Measurements from ENCODE around the gene DAGLA. TPM values are rescaled to one million over a fixed set of nuclear protein-coding genes. Genes with fewer than 3 reads are reported as not detected.

The DAGLA gene
- total and polyA plus RNA-seq, 2 experiments from 2014 or later: 7.4 to 8.9 TPM

DNA sequence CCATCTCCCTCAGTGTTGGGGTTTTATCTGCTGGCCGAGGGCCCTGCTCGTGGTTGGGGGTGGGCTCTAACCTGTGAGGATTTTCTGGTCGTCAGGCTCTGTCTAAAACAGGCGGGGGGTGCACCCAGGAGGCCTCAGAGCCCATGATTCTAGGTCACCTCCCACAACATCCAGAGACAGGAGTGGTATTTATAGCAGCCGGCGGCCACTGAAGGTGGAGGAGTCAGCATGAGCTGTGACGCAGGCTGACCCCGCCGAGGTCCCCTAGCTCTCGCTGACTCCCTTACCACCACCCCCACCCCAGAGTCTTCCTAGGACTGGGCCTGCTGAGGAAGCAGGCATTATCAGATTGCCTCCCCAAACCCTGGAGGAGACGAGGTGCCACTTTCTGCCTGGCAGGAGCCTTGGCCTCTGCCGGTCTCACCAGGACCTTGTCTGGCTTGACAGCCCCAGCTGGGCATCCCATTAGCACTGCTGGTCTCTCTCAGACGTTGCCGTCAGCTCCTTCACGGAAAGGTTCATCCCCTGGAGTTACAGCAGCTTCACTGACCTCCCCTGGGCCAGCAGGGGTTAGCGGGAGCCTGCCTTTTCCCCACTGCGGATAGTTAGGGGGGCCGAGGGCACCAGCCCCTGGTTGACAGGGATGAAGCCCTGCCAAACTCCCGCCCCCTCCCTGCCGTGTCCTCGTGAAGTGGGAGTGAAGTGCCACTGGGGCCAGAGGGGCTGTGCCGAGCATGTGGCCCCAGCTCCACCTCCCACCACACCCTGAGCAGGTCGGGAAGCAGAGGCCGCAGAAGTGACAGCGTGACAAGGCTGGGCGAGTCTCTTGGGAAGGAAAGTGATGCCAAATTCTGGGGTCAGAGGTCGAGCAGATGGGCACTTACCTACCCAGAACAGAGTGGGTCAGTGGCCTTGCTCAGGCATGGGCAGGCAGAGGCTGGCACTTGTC lies 26.5 kb downstream of the DAGLA start:
- Histone ChIP-seq H3K36me3 (replicated peaks; ENCODE audit: insufficient read depth, low read depth) (no peaks in the 10 kb centered on the region), H3K27me3 (no peaks in the 10 kb centered on the region), H4K20me1 (ENCODE audit: insufficient read depth, poor library complexity, severe bottlenecking) (peaks cover 4% of the 10 kb centered on the region), H3K27ac (no peak overlapping the region), H3K9me2 (replicated peaks; ENCODE audit: insufficient read depth) (no peaks in the 10 kb centered on the region), H3K4me2 (no peak overlapping the region), H3K4me1 (ENCODE audit: insufficient read depth) (no peaks in the 10 kb centered on the region), H3K9me3 (ENCODE audit: low read depth) (no peaks in the 10 kb centered on the region), H2AFZ (no peak overlapping the region), H3K4me3 (no peak overlapping the region), H3K79me2 (peaks cover 24% of the 10 kb centered on the region)
- DNase-seq (ENCODE audit: low spot score): no peak
- TF ChIP-seq EZH2phosphoT487 (IDR thresholded peaks at IDR 0.05; ENCODE audit: low read depth, severe bottlenecking, unreplicated experiment) (no peak), EZH2 (IDR thresholded peaks at IDR 0.05; ENCODE audit: borderline replicate concordance) (no peak)
- 90% methylated on average over 27 of the region's 27 CpGs for WGBS (ENCODE audit: low lambda C conversion rate, missing lambda C conversion rate)

DNA sequence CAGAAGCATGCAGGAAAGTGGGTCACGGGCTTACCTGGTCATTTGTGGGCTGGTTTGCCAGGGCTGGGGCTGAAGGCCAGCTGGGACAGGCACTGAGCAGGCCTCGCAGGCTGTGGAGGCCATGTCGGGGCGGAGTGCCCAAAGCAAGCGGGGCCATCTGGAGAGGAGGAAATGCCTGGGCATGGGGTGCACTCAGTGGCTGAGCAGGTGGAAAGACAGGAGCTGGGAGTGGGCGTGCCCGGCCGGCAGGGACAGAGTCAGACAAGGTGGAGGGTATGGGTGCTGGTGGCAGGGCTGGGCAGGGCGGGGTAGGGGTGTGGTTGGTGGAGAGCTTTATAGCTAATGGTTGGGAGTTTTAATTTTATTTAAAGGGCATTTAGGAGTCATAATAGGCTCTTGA lies 27.4 kb downstream of the DAGLA start:
- no peak overlapping the region for H2AFZ ChIP-seq
- no peak overlapping the region for H3K27ac ChIP-seq
- TF ChIP-seq, protein P1, sequence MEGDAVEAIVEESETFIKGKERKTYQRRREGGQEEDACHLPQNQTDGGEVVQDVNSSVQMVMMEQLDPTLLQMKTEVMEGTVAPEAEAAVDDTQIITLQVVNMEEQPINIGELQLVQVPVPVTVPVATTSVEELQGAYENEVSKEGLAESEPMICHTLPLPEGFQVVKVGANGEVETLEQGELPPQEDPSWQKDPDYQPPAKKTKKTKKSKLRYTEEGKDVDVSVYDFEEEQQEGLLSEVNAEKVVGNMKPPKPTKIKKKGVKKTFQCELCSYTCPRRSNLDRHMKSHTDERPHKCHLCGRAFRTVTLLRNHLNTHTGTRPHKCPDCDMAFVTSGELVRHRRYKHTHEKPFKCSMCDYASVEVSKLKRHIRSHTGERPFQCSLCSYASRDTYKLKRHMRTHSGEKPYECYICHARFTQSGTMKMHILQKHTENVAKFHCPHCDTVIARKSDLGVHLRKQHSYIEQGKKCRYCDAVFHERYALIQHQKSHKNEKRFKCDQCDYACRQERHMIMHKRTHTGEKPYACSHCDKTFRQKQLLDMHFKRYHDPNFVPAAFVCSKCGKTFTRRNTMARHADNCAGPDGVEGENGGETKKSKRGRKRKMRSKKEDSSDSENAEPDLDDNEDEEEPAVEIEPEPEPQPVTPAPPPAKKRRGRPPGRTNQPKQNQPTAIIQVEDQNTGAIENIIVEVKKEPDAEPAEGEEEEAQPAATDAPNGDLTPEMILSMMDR (IDR thresholded peaks at IDR 0.05; ENCODE audit: poor library complexity): no peak
- TF ChIP-seq EZH2 (IDR thresholded peaks at IDR 0.05; ENCODE audit: borderline replicate concordance): no peak
- no peak for TF ChIP-seq EZH2phosphoT487 (IDR thresholded peaks at IDR 0.05; ENCODE audit: low read depth, severe bottlenecking, unreplicated experiment)
- no peaks in the 10 kb centered on the region for H3K27me3 ChIP-seq
- no peak overlapping the region for H3K4me3 ChIP-seq
- H3K9me3 ChIP-seq (ENCODE audit: low read depth): no peaks in the 10 kb centered on the region
- no peaks in the 10 kb centered on the region for H3K4me1 ChIP-seq (ENCODE audit: insufficient read depth)
- no peaks in the 10 kb centered on the region for H3K36me3 ChIP-seq (replicated peaks; ENCODE audit: insufficient read depth, low read depth)
- peaks cover 4% of the 10 kb centered on the region for H4K20me1 ChIP-seq (ENCODE audit: insufficient read depth, poor library complexity, severe bottlenecking)
- H3K79me2 ChIP-seq: peaks cover 17% of the 10 kb centered on the region
- no peak overlapping the region for H3K4me2 ChIP-seq
- DNase-seq (ENCODE audit: low spot score): no peak
- 95% methylated on average over 9 of the region's 9 CpGs for WGBS (ENCODE audit: low lambda C conversion rate, missing lambda C conversion rate)
- no peaks in the 10 kb centered on the region for H3K9me2 ChIP-seq (replicated peaks; ENCODE audit: insufficient read depth)

DNA sequence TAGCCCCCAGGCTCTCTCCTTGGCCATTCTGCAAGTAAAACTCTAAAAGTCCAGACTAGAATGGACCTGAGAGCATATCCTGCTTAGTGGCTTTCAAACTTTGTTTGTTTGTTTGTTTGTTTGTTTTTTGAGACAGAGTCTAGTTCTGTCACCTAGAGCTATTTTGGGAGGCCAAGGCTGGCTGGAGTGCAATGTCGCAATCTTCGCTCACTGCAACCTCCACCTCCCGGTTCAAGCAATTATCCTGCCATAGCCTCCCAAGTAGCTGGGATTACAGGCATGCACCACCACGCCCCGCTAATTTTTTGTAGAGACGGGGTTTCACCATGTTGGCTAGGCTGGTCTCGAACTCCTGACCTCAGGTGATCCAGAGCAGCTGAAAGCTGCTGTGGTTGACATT lies 28.9 kb downstream of the DAGLA start:
- Histone ChIP-seq H3K4me2 (no peak overlapping the region), H3K27me3 (no peaks in the 10 kb centered on the region), H3K79me2 (peaks cover 9% of the 10 kb centered on the region), H3K36me3 (replicated peaks; ENCODE audit: insufficient read depth, low read depth) (no peaks in the 10 kb centered on the region), H4K20me1 (ENCODE audit: insufficient read depth, poor library complexity, severe bottlenecking) (peaks cover 4% of the 10 kb centered on the region), H3K9me3 (ENCODE audit: low read depth) (no peaks in the 10 kb centered on the region), H2AFZ (no peak overlapping the region), H3K27ac (no peak overlapping the region), H3K4me1 (ENCODE audit: insufficient read depth) (no peaks in the 10 kb centered on the region), H3K4me3 (no peak overlapping the region), H3K9me2 (replicated peaks; ENCODE audit: insufficient read depth) (no peaks in the 10 kb centered on the region)
- DNase-seq (ENCODE audit: low spot score): no peak
- 98% methylated on average over 7 of the region's 7 CpGs for WGBS (ENCODE audit: low lambda C conversion rate, missing lambda C conversion rate)
- no peak for TF ChIP-seq EZH2phosphoT487 (IDR thresholded peaks at IDR 0.05; ENCODE audit: low read depth, severe bottlenecking, unreplicated experiment)
- no peak for TF ChIP-seq EZH2 (IDR thresholded peaks at IDR 0.05; ENCODE audit: borderline replicate concordance)
- TF ChIP-seq, protein P1 (IDR thresholded peaks at IDR 0.05; ENCODE audit: poor library complexity): no peak

DNA sequence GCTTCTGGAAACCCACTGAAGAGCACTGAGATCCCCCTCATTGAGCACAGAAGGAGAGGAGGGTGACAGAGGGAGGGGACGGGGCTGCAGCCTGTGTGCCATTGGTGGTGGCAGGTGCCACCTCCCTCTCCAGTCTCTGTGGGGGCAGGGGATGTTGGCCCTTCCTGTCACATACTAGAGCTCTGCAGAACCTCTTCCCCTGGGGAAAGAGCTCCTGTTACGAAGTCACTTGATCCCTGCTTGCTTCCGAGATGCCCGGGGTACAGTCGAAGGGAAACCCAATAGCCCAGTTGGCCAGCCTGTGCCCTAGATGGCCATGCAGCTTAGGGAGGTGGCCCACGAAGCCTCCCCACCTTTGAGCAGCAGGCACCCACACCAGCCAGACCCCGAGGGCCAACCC lies 29.4 kb downstream of the DAGLA start:
- H4K20me1 ChIP-seq (ENCODE audit: insufficient read depth, poor library complexity, severe bottlenecking): peaks cover 4% of the 10 kb centered on the region
- DNase-seq (ENCODE audit: low spot score): no peak
- no peaks in the 10 kb centered on the region for H3K4me1 ChIP-seq (ENCODE audit: insufficient read depth)
- H3K27ac ChIP-seq: no peak overlapping the region
- no peak overlapping the region for H2AFZ ChIP-seq
- 75% methylated on average over 7 of the region's 7 CpGs for WGBS (ENCODE audit: low lambda C conversion rate, missing lambda C conversion rate)
- peaks cover 9% of the 10 kb centered on the region for H3K79me2 ChIP-seq
- no peaks in the 10 kb centered on the region for H3K27me3 ChIP-seq
- no peak overlapping the region for H3K4me3 ChIP-seq
- H3K4me2 ChIP-seq: no peak overlapping the region
- TF ChIP-seq EZH2 (IDR thresholded peaks at IDR 0.05; ENCODE audit: borderline replicate concordance) (no peak), EZH2phosphoT487 (IDR thresholded peaks at IDR 0.05; ENCODE audit: low read depth, severe bottlenecking, unreplicated experiment) (no peak)
- TF ChIP-seq, protein P1 (IDR thresholded peaks at IDR 0.05; ENCODE audit: poor library complexity): no peak
- no peaks in the 10 kb centered on the region for H3K9me3 ChIP-seq (ENCODE audit: low read depth)
- H3K9me2 ChIP-seq (replicated peaks; ENCODE audit: insufficient read depth): no peaks in the 10 kb centered on the region
- no peaks in the 10 kb centered on the region for H3K36me3 ChIP-seq (replicated peaks; ENCODE audit: insufficient read depth, low read depth)

All from hepatocyte (in vitro differentiated cells).